HTR-8/SVneo (cell line): ENCODE data around the gene TAF3.
A peak's percentile ranks its signal among the peaks of the same experiment; 100 is the strongest.

ENCODE experiments used
- DNase-seq: peaks from one replicate; pipeline ENCODE4 v3.0.0; 2011; ENCODE audit warnings: low spot score, mixed read lengths; ENCODE audit not compliant: insufficient read length
- FAIRE-seq: peaks from 2 replicates; lab custom pipeline; 2011; peaks lifted over from hg19 to GRCh38; lab: Jason Lieb, UNC

TAF3 gene

DNA sequence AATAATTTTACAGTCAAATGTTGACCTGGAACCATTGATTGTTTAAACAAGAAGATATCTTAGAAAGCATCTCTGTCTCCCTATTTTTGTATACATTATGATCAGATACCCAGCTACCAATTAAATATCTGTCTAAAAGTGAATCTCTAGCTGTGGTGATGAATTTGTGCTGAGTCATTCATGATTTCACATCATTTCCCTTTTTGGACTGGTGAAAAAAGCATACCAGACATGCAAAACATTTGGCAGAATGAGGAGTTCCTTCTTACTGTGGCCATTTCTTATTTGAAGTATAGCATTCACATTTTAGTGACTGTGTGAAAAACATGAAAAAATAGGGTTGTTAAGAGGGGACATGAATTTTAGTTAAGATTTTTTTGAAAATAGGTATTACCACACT lies 138.2 kb downstream of the TAF3 start:
- FAIRE-seq (no peak), DNase-seq (peak; percentile 15)

DNA sequence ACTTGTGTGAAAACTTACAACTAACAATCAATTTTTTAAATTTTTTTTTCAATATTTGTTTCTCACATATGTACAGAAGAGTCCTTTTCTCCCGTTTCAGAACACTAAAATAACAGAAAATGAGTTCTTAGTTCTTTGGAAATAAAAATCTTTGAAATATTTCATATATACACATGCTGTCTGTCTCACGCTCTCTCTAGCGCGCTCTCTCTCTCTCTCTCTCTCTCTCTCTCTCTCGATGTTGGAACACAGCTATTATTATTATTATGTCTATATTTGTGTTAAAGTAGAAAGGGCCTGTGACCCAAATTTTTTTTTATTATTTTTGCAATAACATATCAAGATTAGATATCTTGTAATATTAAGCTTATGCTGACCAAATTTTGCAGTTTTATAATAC lies 139.3 kb downstream of the TAF3 start:
- DNase-seq (no peak), FAIRE-seq (no peak)

DNA sequence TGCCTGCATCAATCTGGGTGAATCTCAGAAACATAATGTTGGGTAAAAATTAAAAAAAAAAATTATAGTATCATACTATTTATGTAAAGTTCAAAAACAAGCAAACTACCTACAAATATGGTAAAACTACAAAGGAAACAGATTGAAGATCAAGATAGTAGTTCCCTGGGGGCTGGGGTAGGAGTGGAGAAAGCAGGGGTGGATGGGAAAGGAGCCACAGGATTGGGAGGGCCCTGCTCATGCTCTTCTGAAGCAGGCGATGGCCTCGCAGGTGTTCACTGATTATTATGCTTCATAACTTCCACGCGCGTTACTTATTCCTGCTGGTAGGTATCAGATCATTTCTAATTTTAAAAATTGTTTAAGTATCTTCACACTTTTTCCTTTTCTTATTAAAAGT lies 140.1 kb downstream of the TAF3 start:
- no peak for FAIRE-seq
- DNase-seq, result no peak

DNA sequence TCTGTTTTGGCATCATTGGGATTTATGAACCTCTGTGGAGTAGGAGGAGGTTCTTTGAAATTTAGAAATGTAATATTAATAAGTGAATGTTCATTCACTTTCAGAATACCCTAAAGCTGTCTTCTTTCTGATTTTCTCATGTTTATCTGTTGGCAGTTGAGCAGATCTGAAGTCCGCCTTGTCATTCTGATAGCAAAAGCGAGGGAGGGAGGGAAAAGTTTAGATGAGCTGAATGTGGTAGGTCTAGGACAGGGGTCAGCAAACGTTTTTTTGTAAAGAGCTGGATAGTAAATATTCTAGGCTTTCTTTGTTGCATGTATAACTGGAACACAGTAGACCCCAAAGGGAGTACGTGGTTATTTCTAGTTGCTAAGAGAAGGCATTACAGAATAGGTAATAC lies 141.8 kb downstream of the TAF3 start:
- DNase-seq (no peak), FAIRE-seq (no peak)

DNA sequence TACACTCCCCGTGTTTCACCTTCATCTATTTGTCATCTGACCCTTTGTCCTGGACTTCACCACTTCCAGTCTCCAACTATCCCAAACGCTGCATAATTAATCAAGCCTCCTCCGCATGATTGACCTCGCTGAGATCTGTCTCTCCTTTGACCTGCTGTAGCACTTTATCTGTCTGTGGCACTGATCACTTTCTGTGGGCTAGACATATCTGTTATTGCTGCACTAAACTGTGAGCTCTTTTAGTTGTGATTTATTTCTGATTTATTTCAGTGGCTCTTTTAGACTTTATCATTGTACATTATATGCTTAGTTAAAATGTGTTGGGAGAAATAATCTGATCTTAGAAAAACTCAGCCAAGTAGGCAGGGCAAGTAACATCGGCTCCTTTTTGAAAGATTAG lies 144.3 kb downstream of the TAF3 start:
- no peak for DNase-seq
- no peak for FAIRE-seq

DNA sequence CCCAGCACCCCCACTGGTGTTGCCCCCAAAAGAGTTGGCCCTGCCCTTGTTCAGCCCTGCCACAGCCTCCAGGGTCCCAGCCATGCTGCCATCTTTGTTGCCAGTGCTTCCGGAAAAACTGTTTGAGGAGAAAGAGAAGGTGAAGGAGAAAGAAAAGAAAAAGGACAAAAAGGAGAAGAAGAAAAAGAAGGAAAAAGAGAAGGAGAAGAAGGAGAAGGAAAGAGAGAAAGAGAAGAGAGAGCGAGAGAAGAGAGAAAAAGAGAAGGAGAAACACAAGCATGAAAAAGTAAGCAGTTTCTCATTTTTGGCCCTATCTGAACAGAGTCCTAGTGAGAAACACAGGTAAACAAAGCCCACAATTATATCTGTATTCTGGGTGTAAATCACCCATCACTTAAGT lies 147.2 kb downstream of the TAF3 start:
- no peak for FAIRE-seq
- no peak for DNase-seq

DNA sequence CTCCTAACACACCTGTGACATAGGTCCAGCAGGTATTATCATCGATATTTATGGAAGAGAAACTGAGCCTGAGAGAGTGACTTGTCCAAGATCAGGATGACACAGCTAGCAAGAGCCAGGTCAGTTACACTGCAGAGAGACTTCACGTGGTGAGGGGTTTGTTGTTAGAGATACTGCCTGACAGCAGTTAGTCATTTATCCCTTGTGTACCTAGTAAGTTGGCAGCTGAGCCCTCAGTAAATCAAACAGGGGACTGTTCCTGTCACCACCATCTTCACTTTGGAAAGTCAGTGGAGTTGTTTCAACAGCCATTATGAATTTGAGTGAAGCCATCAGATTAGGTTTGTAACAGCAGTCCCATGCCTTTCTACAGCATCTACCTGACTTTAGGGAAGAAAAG lies 148.7 kb downstream of the TAF3 start:
- DNase-seq, result no peak
- peak; percentile 42 for FAIRE-seq

DNA sequence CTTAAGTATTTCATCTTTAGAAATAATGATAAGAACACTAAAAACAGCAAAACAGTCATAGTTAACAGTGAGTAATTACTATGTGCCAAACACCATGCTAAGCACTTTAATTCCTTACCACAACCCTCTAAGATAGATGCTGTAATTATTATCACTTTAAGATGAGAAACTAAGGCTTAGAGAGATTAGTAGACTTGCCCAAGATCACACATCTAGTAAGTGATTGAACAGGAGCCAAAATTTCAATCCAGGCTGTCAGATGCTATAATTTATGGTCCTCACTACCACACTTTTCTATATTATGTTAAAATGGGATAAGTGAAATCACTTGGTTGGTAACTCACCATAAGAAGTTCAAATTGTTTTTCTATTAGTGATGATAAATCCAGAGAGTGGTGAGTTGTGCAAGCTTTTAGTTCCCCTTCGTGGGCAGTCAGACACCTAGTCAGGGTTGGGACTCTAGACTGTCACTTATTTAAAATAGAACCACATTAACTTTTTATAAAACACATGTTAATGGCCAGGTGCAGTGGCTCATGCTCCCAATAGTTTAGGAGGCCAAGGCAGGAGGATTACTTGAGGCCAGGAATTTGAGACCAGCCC lies 150.3 kb downstream of the TAF3 start:
- DNase-seq (no peak), FAIRE-seq (no peak)

DNA sequence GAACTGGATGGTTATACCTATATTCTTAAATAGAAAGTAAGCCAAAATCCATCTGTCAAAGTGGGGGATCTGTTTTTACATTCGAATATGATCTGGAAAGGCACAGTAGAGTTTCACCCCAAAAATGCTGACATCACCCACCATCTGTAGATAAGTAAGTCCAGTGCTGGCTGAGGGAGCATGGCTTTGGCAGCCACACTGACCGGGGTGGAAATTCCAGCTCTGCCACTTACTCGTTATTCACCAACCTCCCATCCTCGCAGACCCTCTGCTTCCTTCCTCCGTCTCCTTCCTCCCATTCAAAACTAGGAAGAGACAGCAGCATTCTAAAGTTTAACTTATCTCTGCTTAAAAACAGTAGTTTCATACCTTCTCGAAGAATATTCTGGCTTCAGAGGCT lies 151.3 kb downstream of the TAF3 start:
- FAIRE-seq (no peak), DNase-seq (no peak)

DNA sequence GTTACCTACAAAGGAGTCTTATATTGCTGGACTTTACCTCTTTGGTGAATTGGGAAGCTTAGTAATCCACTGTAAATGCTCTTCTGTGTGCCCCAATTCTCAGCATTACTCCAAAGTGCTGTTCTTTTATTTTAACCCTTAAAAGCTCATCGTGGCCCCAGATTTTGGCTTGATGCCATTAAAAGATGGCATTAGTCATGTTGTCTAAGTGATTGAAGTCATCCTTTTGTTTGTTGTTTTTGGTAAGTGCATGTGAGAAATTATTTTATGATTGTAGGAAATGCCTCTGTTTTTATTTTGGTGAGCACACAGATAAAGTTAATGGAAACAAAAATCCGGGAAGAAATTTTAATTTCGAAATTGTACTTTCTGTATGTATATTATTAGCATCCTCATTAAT lies 153.6 kb downstream of the TAF3 start:
- FAIRE-seq (no peak), DNase-seq (no peak)

DNA sequence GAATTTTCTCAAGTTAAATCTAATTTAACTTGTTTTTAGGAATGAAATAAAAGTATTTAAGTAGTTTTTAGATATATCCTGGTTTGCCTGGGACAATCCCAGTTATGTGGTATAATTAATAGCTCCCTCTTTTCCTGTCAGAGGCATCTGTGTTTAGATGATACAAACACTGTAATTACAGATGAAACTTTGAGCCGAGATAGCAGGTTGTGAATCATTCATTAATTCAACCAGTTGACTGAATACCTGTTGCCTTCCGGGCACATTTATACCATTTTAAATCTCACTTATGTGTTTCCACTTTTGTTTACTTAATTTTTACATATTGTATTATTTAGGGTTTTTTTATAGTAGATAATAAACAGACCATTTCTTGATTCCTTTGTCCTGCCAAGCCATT lies 154.1 kb downstream of the TAF3 start:
- FAIRE-seq (no peak), DNase-seq (no peak)

DNA sequence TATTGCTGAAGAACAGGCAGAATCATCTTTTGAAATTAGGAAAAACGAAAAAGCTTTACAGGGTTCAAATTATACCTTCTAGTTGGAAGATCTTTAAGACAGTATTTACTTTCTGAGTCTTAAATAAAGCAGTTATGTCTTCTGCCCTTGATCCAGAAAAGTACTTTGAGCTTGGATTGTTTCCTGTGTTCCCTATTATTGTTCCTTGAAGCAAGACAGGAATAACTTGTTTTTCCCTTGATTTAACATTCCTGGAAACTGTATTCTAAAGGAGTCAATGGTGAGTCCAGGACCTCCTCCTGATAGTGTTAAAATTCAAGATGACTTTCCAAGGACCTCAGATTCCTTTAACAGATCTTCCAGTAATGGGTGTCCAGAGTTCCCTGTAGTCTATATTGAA lies 161.9 kb downstream of the TAF3 start:
- DNase-seq, result no peak
- no peak for FAIRE-seq

DNA sequence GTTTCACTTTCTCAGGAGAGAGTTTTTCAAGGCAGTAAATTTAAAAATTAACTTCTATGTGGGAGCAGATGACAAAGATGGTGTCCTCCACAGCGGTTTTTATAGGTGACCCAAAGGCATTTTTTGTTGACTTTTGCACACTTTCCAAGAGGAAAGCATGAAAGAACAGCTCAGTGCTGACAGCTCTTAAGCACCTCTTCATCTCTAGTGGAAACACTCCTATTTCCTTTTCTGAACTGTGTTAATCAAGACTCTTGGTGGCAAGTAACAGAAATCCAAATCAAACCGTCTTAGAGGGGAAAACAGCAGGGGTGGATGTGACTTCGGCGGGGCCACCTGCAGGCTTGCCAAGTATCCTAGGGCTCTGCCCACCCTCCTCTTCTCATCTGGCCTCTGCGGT lies 164.4 kb downstream of the TAF3 start:
- FAIRE-seq (no peak), DNase-seq (no peak)

DNA sequence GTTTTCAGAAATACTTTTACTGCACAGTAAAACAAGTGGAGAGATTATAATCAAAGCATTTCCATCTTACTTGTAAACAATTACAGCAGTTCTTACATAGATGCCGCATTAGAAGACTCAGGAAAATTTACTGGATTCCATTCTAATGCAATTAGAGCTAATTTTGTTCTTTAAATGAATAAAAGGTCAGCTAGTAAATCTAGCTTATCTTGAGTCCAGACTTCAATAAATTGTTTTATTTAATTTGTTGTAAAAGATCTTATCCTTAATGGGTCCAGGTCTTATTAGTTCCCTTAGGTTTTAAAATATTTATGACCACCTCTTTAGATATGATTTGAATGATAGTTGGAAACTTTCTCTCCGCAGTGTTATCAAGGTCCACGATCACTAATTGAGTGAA lies 166.0 kb downstream of the TAF3 start:
- no peak for FAIRE-seq
- DNase-seq, result no peak

DNA sequence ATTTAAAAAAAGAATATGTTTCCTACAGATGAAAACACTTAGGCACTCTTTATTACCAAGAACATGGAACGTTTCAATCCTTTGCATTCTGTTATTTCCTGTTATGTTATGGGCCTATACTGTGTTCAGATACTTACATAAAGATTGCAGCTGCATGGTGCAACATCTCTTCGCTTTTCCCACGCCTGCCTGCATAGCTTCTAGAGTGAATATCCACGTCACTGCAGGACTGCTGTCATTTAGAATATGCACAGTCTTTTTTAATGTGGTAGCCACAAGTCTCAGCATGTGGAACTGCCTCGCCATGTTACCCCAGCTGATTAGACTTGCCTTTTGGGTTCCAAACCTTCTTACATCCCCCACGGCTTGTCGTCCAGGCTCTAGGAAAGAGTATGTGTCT lies 166.6 kb downstream of the TAF3 start:
- DNase-seq (no peak), FAIRE-seq (no peak)

DNA sequence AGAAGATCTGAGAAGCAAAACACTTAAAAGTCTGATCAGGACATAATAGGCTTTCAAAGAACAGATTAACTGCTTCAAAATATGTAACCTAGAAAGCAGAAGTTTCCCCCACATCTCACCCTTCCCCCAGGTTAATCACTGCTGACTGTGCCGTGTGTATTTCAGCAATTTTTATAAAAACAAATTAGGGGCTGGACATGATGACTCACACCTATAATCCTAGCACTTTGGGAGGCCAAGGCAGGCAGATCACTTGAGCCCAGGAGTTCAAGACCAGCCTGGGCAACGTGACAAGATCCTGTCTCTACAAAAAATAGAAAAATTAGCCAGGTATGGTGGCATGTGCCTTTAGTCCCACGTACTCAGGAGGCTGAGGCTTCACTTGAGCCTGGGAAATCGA lies 168.5 kb downstream of the TAF3 start:
- no peak for DNase-seq
- no peak for FAIRE-seq

DNA sequence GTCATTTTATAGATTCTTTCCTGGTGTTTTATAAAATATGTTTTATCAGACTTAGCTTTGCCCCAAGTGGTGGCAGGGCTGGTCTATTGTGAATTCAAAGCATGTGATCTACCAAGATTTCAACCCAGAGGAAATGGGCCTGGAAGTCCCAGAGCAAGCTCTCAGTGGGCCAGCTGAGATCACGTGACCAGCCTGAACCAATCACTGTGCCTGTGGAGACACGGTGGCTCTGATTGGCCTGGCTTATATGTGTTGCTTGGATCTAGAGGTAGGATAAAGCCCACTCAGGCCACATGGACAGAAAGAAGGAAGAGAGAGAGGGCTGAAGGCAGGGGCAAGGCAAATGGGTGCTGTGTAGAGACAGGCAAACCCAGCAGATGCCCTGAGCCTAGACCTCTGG lies 170.7 kb downstream of the TAF3 start:
- FAIRE-seq, result no peak
- no peak for DNase-seq

DNA sequence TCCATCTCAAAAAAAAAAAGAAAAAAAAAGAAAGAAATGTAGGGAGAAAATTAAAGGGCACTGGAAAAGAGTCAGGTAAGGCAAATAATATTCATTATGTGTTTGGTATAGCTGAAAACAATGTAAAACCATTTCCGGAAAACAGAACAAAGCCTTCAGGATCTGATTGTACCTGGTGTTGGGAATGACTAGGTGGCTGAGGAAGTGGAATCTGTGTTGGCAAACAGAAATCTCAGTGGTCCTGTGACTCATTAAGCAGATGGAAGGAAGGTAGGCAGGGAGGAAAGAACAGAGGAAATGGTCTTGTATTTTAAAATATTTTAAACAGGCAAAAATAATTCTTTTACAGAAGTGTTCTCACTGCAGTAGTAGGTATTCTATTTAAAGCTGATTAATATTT lies 180.5 kb downstream of the TAF3 start:
- DNase-seq, result no peak
- FAIRE-seq, result no peak

DNA sequence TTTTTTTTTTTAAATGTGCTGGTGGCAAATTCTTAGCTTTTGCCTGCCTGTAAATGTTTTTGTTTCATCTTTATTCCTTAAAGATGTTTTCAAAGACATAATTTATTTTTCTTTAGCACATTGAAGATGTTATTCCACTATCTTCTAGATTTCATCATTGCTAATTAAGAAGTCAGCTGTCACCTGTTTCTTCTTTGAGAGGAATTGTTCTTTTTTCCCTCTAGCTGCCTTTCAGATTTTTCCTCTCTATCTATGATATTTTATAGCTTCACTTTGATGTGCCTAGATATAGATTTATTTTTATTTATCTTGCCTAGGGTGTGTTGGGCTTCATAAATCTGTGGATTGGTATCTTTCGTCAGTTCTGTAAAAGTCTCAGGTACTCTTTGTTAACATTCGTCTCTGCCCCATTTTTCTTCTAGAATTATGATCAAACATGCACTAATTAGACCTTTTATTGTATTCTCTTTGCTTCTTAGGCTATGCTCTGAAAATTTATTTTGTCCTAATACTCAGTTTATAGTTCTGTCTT lies 186.2 kb downstream of the TAF3 start:
- FAIRE-seq, result no peak

DNA sequence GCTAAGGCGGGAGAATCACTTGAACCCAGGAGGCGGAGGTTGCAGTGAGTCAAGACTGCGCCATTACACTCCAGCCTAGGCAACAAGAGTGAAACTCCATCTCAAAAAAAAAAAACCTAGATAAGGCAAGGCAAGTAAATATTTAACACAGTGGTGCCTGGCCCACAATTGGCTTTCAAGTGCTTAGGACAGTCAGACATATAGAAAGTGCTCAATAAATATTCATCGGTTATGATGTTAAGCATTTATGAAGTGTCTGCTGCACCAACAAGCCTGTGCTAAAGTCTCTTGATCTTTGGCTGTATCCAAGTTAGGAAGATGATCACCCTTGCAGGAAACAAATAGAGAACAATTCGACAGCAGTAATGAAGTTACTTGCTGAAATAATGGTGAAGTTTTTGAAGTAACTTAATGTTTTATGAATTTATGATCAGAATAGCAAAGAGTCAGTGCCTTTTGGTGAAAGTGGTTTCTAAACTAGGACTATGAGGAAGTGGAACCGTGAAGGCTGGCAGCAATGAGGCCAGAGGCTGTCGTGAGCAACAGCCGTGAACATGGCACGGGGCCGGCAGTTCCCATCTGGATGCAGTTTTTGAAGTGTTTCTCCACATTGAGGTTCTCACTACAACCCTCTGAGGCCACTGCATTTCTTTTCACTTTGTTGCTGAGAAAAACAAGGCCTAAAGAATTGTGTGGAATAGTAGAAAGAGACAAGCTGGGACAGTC lies 188.1 kb downstream of the TAF3 start:
- DNase-seq (no peak), FAIRE-seq (no peak)

More for the DNA sequence above, 186.2 kb downstream of the TAF3 start:
- DNase-seq, result no peak

DNA sequence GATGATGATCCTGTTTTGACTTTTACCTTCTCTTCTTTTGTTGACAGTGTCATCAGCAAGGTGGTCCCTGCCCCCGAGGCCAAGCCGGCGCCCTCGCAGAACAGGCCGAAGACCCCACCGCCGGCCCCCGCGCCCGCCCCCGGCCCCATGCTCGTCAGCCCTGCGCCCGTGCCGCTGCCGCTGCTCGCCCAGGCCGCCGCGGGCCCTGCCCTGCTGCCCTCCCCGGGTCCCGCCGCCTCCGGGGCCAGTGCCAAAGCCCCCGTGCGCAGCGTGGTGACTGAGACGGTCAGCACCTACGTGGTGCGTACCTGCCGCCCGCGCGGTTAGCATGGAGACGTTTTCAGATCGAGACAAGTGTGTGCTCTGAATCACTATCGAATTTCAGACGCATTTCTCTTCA lies 190.7 kb downstream of the TAF3 start:
- DNase-seq (no peak), FAIRE-seq (no peak)

DNA sequence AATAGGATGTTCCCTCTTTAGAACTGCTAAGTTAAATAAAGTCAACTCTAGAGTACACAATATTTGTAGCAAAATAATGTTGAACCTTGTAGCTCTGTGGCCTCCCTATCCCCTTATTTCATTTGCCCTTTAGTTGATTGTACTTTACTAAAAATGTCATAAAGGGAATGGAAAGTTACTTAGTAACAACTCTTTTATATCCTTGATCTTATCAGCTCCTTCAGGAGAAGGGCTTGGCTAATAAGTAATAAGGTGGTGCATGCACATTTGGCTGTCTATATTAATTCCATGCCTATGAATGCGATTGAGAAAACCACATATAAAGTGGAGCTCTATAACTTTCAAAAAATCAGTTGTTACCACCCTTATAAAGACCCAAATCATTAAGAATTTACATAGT lies 194.7 kb downstream of the TAF3 start:
- no peak for DNase-seq
- no peak for FAIRE-seq
